ACC112 (cell line): ENCODE measurements around the gene ATG9A.
"Not testable (repeated sequence)": the region's sequence is repeated elsewhere in the genome, so short reads cannot be mapped to it uniquely, and the experiment has no call there.

Source experiments
- H2AFZ ChIP-seq: fragments of 200-600 bp; sonication (generic); one replicate; pipeline ENCODE4 v1.6.0; 2017; ENCODE audit warnings: antibody characterized with exemption, low read length; ENCODE audit not compliant: unreplicated experiment
- H3K27ac ChIP-seq: fragments of 200-600 bp; sonication (generic); 2 replicates; pipeline ENCODE4 v1.5.1; 2014; ENCODE audit warnings: low read depth, mild to moderate bottlenecking, antibody characterized with exemption, low read length, moderate library complexity
- H3K27me3 ChIP-seq: fragments of 200-600 bp; sonication (generic); 2 replicates; pipeline ENCODE4 v1.6.1; 2014; ENCODE audit warnings: mild to moderate bottlenecking, antibody characterized with exemption, low read length, moderate library complexity, mixed read lengths; ENCODE audit not compliant: insufficient read depth
- H3K36me3 ChIP-seq: fragments of 200-600 bp; sonication (generic); 2 replicates; pipeline ENCODE4 v1.6.1; 2016; ENCODE audit warnings: mild to moderate bottlenecking, antibody characterized with exemption, low read length, moderate library complexity, mixed read lengths; ENCODE audit not compliant: insufficient read depth
- H3K4me1 ChIP-seq: fragments of 200-600 bp; sonication (generic); one replicate; pipeline ENCODE4 v1.6.1; 2016; ENCODE audit warnings: low read length, mixed read lengths; ENCODE audit not compliant: insufficient read depth, unreplicated experiment, control insufficient read depth
- H3K4me3 ChIP-seq: fragments of 200-600 bp; sonication (generic); 2 replicates; pipeline ENCODE4 v1.5.1; 2014; ENCODE audit warnings: mild to moderate bottlenecking, low read depth, low read length
- H3K79me2 ChIP-seq: fragments of 200-600 bp; sonication (generic); one replicate; pipeline ENCODE4 v1.6.0; 2016; ENCODE audit warnings: low read length; ENCODE audit not compliant: control insufficient read depth, unreplicated experiment, insufficient read depth

Gene ATG9A

GRCh38 chr2:219205165-219205538 lies 24.3 kb downstream of the ATG9A start:
- no peaks in the 10 kb centered on the region for H3K79me2 ChIP-seq
- peaks cover 23% of the 10 kb centered on the region for H3K4me1 ChIP-seq
- H3K27me3 ChIP-seq = no peaks in the 10 kb centered on the region
- H3K36me3 ChIP-seq = peaks cover 2% of the 10 kb centered on the region; the same call in 1 of the 2 replicates
- H3K27ac ChIP-seq = no peak overlapping the region
- no peak overlapping the region for H2AFZ ChIP-seq
- no peak overlapping the region for H3K4me3 ChIP-seq

DNA sequence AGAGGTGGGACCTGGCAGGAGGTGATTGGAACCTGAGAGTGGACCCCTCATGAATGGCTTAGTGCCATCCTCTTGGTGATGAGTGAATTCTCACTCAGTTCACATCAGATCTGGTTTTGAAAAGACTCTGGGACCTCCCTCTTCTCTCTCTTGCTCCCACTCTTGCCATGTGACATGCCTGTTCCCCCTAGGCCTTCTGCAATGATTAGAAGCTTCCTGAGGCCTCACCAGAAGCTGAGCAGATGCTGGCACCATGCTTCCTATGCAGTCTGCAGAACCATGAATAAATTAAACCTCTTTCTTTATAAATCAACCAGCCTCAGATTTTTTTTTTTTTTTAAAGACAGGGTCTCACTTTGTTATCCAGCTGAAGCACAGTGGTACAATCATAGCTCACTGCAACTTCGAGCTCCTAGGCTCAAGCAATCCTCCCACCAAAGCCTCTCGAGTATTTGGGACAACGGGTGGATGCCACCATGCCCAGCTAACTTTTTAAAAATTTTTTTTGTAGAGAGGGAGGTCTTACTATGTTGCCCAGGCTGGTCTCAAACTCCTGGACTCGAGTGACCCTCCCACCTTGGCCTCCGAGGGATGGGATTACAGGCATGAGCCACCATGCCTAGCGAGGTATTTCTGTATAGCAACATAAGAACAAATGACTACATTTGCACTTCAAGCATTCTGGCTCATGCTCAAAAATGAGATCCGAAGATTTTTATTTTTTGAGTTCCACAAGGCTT lies 24.8 kb downstream of the ATG9A start:
- no peaks in the 10 kb centered on the region for H3K27me3 ChIP-seq
- no peak overlapping the region for H2AFZ ChIP-seq
- H3K4me3 ChIP-seq = no peak overlapping the region
- H3K36me3 ChIP-seq = peaks cover 2% of the 10 kb centered on the region; the same call in 1 of the 2 replicates
- no peaks in the 10 kb centered on the region for H3K79me2 ChIP-seq
- no peak overlapping the region for H3K27ac ChIP-seq
- peaks cover 23% of the 10 kb centered on the region for H3K4me1 ChIP-seq

- H3K4me3 ChIP-seq, H3K79me2 ChIP-seq, H3K36me3 ChIP-seq, H3K27me3 ChIP-seq, H2AFZ ChIP-seq, H3K4me1 ChIP-seq, H3K27ac ChIP-seq: not testable (repeated sequence)
These were observed 28.1 kb downstream of the ATG9A start for GRCh38 chr2:219201331-219201730.

GRCh38 chr2:219200502-219201326 lies 28.7 kb downstream of the ATG9A start:
- H3K27ac ChIP-seq, H3K4me1 ChIP-seq, H3K36me3 ChIP-seq, H3K27me3 ChIP-seq, H3K79me2 ChIP-seq, H2AFZ ChIP-seq, H3K4me3 ChIP-seq: not testable (repeated sequence)

GRCh38 chr2:219199470-219200211 lies 29.8 kb downstream of the ATG9A start:
- no peaks in the 10 kb centered on the region for H3K4me1 ChIP-seq
- no peaks in the 10 kb centered on the region for H3K36me3 ChIP-seq
- no peak overlapping the region for H2AFZ ChIP-seq
- no peak overlapping the region for H3K27ac ChIP-seq
- no peak overlapping the region for H3K4me3 ChIP-seq
- H3K79me2 ChIP-seq = no peaks in the 10 kb centered on the region
- H3K27me3 ChIP-seq = peaks cover 7% of the 10 kb centered on the region; the same call in 1 of the 2 replicates

- H3K4me1 ChIP-seq = no peaks in the 10 kb centered on the region
- H3K27ac ChIP-seq = no peak overlapping the region
- H3K79me2 ChIP-seq = no peaks in the 10 kb centered on the region
- H3K36me3 ChIP-seq = no peaks in the 10 kb centered on the region
- H3K4me3 ChIP-seq = no peak overlapping the region
- H2AFZ ChIP-seq = no peak overlapping the region
- H3K27me3 ChIP-seq = peaks cover 7% of the 10 kb centered on the region; the same call in 1 of the 2 replicates
These were observed 30.5 kb downstream of the ATG9A start for GRCh38 chr2:219198974-219199373.

GRCh38 chr2:219197388-219197787 lies 32.0 kb downstream of the ATG9A start:
- no peaks in the 10 kb centered on the region for H3K4me1 ChIP-seq
- H3K79me2 ChIP-seq = no peaks in the 10 kb centered on the region
- H3K4me3 ChIP-seq = no peak overlapping the region
- H3K27ac ChIP-seq = no peak overlapping the region
- H3K27me3 ChIP-seq = peaks cover 7% of the 10 kb centered on the region; the same call in 1 of the 2 replicates
- no peaks in the 10 kb centered on the region for H3K36me3 ChIP-seq
- H2AFZ ChIP-seq = no peak overlapping the region

- Histone ChIP-seq H2AFZ (no peak overlapping the region), H3K27ac (no peak overlapping the region), H3K4me3 (no peak overlapping the region), H3K36me3 (no peaks in the 10 kb centered on the region; the same call in none of the 2 replicates), H3K27me3 (no peaks in the 10 kb centered on the region), H3K4me1 (no peaks in the 10 kb centered on the region), H3K79me2 (no peaks in the 10 kb centered on the region)
These were observed 42.5 kb downstream of the ATG9A start for GRCh38 chr2:219186754-219187456.

DNA sequence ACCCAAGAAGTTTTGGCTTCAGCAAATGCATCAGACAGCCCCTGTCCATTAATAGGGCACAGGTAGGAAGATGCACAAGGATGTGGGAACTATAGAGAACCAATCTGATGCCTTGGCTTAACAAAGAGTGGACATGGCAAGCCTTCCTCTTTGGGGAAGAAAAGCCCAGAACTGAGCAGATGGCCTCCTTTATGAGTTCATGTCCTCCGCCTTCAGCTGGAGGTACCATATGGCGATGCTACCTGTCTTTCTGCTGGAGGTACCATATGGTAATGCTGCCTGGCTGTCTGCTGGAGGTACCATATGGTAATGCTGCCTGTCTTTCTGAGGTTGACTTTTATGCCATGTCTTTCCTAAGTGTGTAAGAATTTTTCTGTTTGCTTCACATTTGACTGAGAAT lies 45.3 kb downstream of the ATG9A start:
- no peaks in the 10 kb centered on the region for H3K27me3 ChIP-seq
- no peak overlapping the region for H3K4me3 ChIP-seq
- H3K4me1 ChIP-seq = peaks cover 6% of the 10 kb centered on the region
- H3K27ac ChIP-seq = no peak overlapping the region
- H3K79me2 ChIP-seq = peaks cover 14% of the 10 kb centered on the region
- H3K36me3 ChIP-seq = no peaks in the 10 kb centered on the region; the same call in none of the 2 replicates
- H2AFZ ChIP-seq = no peak overlapping the region

DNA sequence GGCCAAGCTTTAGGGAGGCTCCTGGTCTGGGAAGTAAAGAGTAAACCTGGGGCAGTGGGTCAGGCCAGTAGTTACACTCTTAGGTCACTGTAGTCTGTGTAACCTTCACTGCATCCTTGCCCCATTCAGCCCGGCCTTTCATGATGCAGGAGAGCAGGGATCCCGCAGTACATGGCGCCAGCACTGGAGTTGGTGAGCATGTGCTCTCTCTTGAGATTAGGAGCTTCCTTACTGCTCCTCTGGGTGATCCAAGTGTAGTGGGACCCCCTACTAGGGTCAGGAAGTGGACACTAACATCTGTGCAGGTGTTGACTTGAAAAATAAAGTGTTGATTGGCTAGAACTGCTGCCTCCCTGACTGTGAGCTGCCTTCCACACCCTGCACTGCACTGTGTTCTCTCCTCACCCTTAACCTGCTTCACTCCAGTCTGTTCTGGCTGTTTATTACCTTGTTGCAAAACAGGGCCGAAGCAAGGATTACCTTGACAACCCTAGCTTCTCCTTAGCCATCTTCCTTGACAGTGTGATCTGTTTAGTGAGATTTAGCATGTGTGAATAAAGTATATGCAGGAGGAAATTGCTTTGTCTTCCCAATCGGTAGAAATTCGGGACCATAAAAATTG lies 46.2 kb downstream of the ATG9A start:
- Histone ChIP-seq H3K36me3 (no peaks in the 10 kb centered on the region; the same call in none of the 2 replicates), H3K27ac (no peak overlapping the region), H3K79me2 (peaks cover 21% of the 10 kb centered on the region), H3K4me3 (no peak overlapping the region), H2AFZ (no peak overlapping the region), H3K4me1 (peaks cover 8% of the 10 kb centered on the region), H3K27me3 (no peaks in the 10 kb centered on the region)
